ENCODE results near the gene B3GALT5.

DNA sequence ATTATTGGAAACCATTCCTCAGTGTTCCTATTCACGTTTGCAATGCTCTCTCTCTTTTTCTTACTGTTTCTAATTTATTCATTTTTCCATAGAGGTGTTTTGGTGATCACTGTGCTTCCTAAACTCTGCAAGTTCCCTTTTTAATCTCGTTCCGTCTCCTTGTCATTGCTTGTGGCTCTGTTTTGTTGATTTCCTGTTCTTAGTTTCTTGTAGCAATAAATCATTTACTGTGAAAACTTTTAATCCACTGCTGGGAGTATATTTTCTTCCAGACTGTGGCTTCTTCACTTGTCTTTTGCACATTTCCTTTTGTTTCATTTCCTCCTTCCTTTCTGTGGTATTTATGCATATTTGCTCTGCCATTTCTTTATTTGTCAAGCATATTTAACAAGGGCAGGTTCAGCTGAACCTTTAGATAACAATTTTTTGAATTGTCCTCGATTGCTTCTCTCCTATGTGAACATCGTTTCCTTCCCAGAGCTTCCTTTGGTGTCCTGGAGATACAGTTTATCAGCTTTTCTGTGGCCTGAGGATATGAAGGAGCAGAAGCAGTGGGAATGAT is 3.6 kb downstream of the B3GALT5 start:
- TF ChIP-seq, protein P1, sequence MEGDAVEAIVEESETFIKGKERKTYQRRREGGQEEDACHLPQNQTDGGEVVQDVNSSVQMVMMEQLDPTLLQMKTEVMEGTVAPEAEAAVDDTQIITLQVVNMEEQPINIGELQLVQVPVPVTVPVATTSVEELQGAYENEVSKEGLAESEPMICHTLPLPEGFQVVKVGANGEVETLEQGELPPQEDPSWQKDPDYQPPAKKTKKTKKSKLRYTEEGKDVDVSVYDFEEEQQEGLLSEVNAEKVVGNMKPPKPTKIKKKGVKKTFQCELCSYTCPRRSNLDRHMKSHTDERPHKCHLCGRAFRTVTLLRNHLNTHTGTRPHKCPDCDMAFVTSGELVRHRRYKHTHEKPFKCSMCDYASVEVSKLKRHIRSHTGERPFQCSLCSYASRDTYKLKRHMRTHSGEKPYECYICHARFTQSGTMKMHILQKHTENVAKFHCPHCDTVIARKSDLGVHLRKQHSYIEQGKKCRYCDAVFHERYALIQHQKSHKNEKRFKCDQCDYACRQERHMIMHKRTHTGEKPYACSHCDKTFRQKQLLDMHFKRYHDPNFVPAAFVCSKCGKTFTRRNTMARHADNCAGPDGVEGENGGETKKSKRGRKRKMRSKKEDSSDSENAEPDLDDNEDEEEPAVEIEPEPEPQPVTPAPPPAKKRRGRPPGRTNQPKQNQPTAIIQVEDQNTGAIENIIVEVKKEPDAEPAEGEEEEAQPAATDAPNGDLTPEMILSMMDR (IDR thresholded peaks at IDR 0.05): no peak
- no peak for TF ChIP-seq POLR2A (IDR thresholded peaks at IDR 0.05)

Data from prostate gland (tissue), 2 donors.